Left forelimb (tissue), 1 donor: ENCODE results near the gene EMILIN2.

Source experiments
- DNase-seq: peaks from one replicate; pipeline ENCODE4 v3.0.0-alpha.2; 2018; ENCODE audit warnings: low spot score

The EMILIN2 gene

GRCh38 chr18:2956056-2956455, 109.2 kb downstream of the EMILIN2 start:
- DNase-seq, result no peak

GRCh38 chr18:2958819-2959298, 112.1 kb downstream of the EMILIN2 start:
- DNase-seq, result no peak

- DNase-seq, result no peak
Observed at GRCh38 chr18:2959341-2959740, 112.5 kb downstream of the EMILIN2 start.

- DNase-seq, result no peak
Observed at GRCh38 chr18:2960983-2961696, 114.3 kb downstream of the EMILIN2 start.

- no peak for DNase-seq
Observed at GRCh38 chr18:2961821-2962220, 115.0 kb downstream of the EMILIN2 start.

GRCh38 chr18:2963048-2963447, 116.2 kb downstream of the EMILIN2 start:
- no peak for DNase-seq

GRCh38 chr18:2964361-2965010, 117.7 kb downstream of the EMILIN2 start:
- DNase-seq, result no peak
